Measurements from ENCODE around the gene FAXDC2. TPM values are rescaled to one million over a fixed set of nuclear protein-coding genes. Genes with fewer than 3 reads are reported as not detected.

Gene FAXDC2
- total and polyA plus RNA-seq, 9 of the 15 experiments (the other 6 are each of a cell fraction or from before 2014, with no cell fraction given) = 2.4 to 30.0 (median 9.9) TPM

DNA sequence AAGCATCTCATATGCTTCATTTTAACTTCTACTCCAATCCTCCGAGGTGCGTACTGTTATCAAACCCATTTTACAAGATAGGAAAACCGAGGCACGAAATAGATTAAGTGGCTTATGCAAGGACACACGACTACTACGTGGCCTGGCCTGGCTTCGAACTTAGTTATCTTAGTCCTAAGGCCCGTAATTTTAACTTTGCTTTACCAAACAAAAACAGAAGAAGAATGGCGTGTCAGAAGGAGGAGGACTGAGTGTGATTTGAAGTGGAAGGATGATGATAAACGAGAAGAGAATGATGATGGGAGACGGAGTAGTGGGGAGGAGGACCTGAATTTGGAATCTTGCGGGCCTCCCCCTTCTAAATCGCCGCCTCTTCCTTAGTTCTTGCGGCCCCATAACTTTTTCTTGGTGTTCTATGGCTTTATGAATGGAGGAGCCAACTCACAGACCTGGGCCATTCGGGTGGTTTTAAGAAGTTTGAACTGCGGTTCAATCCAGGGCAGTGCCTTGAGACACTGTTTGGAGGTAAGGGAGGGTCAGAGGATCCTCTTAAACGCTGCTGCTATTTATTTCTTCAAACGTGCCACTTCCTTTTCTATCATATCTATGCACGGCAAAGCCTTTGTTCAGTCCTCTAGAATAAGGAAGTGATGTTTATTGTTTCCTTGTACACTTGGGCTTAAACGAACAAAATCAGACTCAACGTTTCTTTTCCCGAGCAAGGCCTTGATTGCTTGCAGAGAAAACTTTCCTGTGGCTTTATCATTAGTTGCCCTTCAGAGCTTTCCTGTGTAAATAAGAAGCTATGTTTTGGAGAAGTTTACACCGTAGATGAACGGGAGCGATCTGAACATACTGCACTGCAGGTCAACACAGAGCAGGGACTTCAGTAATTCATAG, 8.8 kb upstream of the FAXDC2 start (continued):
- TF ChIP-seq, protein P1, sequence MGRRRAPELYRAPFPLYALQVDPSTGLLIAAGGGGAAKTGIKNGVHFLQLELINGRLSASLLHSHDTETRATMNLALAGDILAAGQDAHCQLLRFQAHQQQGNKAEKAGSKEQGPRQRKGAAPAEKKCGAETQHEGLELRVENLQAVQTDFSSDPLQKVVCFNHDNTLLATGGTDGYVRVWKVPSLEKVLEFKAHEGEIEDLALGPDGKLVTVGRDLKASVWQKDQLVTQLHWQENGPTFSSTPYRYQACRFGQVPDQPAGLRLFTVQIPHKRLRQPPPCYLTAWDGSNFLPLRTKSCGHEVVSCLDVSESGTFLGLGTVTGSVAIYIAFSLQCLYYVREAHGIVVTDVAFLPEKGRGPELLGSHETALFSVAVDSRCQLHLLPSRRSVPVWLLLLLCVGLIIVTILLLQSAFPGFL (CRISPR knock-in tag; IDR thresholded peaks at IDR 0.05) = no peak
- no peak for TF ChIP-seq BMI1 (IDR thresholded peaks at IDR 0.05; ENCODE audit: low read length)
- no peak for TF ChIP-seq HNRNPLL (IDR thresholded peaks at IDR 0.05; ENCODE audit: low read depth, low read length, poor library complexity, severe bottlenecking)
- no peak for TF ChIP-seq TSC22D4 (tag; IDR thresholded peaks at IDR 0.05)
- TF ChIP-seq HNRNPUL1 (IDR thresholded peaks at IDR 0.05; ENCODE audit: low read length) = no peak
- TF ChIP-seq SMARCB1 (IDR thresholded peaks at IDR 0.05; ENCODE audit: insufficient read length, low read depth) = no peak
- TF ChIP-seq CC2D1A (IDR thresholded peaks at IDR 0.05) = no peak
- TF ChIP-seq MTA3 (IDR thresholded peaks at IDR 0.05; ENCODE audit: borderline replicate concordance) = no peak
- no peak for TF ChIP-seq U2AF2 (optimal IDR thresholded peaks at IDR 0.05; ENCODE audit: low read depth, low read length)
- TF ChIP-seq, protein P2, sequence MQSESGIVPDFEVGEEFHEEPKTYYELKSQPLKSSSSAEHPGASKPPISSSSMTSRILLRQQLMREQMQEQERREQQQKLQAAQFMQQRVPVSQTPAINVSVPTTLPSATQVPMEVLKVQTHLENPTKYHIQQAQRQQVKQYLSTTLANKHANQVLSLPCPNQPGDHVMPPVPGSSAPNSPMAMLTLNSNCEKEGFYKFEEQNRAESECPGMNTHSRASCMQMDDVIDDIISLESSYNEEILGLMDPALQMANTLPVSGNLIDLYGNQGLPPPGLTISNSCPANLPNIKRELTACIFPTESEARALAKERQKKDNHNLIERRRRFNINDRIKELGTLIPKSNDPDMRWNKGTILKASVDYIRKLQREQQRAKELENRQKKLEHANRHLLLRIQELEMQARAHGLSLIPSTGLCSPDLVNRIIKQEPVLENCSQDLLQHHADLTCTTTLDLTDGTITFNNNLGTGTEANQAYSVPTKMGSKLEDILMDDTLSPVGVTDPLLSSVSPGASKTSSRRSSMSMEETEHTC (IDR thresholded peaks at IDR 0.05) = no peak
- no peak for TF ChIP-seq JUNB (CRISPR knock-in tag; conservative IDR thresholded peaks at IDR 0.05)
- no peak for TF ChIP-seq ZSCAN29 (IDR thresholded peaks at IDR 0.05)
- TF ChIP-seq ZNF444 (CRISPR knock-in tag; IDR thresholded peaks at IDR 0.05) = no peak
- TF ChIP-seq SMARCA5 (IDR thresholded peaks at IDR 0.05) = peak; percentile 66; the same call in 1 of the 2 replicates
- TF ChIP-seq ZNF146 (CRISPR knock-in tag; IDR thresholded peaks at IDR 0.05; ENCODE audit: unreplicated experiment) = no peak
- TF ChIP-seq PML (IDR thresholded peaks at IDR 0.05; ENCODE audit: low read length) = no peak
- TF ChIP-seq, protein P3, sequence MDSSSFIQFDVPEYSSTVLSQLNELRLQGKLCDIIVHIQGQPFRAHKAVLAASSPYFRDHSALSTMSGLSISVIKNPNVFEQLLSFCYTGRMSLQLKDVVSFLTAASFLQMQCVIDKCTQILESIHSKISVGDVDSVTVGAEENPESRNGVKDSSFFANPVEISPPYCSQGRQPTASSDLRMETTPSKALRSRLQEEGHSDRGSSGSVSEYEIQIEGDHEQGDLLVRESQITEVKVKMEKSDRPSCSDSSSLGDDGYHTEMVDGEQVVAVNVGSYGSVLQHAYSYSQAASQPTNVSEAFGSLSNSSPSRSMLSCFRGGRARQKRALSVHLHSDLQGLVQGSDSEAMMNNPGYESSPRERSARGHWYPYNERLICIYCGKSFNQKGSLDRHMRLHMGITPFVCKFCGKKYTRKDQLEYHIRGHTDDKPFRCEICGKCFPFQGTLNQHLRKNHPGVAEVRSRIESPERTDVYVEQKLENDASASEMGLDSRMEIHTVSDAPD (CRISPR knock-in tag; IDR thresholded peaks at IDR 0.05) = no peak
- TF ChIP-seq, protein P4, sequence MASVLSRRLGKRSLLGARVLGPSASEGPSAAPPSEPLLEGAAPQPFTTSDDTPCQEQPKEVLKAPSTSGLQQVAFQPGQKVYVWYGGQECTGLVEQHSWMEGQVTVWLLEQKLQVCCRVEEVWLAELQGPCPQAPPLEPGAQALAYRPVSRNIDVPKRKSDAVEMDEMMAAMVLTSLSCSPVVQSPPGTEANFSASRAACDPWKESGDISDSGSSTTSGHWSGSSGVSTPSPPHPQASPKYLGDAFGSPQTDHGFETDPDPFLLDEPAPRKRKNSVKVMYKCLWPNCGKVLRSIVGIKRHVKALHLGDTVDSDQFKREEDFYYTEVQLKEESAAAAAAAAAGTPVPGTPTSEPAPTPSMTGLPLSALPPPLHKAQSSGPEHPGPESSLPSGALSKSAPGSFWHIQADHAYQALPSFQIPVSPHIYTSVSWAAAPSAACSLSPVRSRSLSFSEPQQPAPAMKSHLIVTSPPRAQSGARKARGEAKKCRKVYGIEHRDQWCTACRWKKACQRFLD (CRISPR knock-in tag; IDR thresholded peaks at IDR 0.05) = no peak
- TF ChIP-seq IFI16 (CRISPR knock-in tag; IDR thresholded peaks at IDR 0.05) = no peak
- no peak for TF ChIP-seq MCM7 (IDR thresholded peaks at IDR 0.05)
- TF ChIP-seq RNF2 (IDR thresholded peaks at IDR 0.05) = no peak

Data from K562 (cell line).